Ishikawa (cell line): ENCODE measurements around the gene RGS2.

Experiments
- CEBPB ChIP-seq: IDR thresholded peaks from 2 replicates; pipeline ENCODE4 v1.6.1; 2012
- CREB1 ChIP-seq: IDR thresholded peaks from 2 replicates; pipeline ENCODE4 v1.6.1; 2012; ENCODE audit warnings: low read depth
- EGR1 ChIP-seq: IDR thresholded peaks from 2 replicates; pipeline ENCODE4 v1.6.1; 2012
- EP300 ChIP-seq: IDR thresholded peaks from 2 replicates; pipeline ENCODE4 v1.6.1; 2012; ENCODE audit warnings: borderline replicate concordance
- MAX ChIP-seq: IDR thresholded peaks from 2 replicates; pipeline ENCODE4 v1.6.1; 2012
- NFIC ChIP-seq: IDR thresholded peaks from 2 replicates; pipeline ENCODE4 v1.6.1; 2012
- RAD21 ChIP-seq: IDR thresholded peaks from 2 replicates; pipeline ENCODE4 v1.6.1; 2012; ENCODE audit warnings: low read depth
- REST ChIP-seq: IDR thresholded peaks from 2 replicates; pipeline ENCODE4 v1.6.1; 2012; ENCODE audit warnings: low read depth, mild to moderate bottlenecking
- TAF1 ChIP-seq: IDR thresholded peaks from 2 replicates; pipeline ENCODE4 v1.6.1; 2012; ENCODE audit warnings: low read depth, mild to moderate bottlenecking
- TCF12 ChIP-seq: IDR thresholded peaks from 2 replicates; pipeline ENCODE4 v1.6.1; 2012; ENCODE audit warnings: low read depth
- YY1 ChIP-seq: IDR thresholded peaks from 2 replicates; pipeline ENCODE4 v1.6.1; 2012; ENCODE audit warnings: low read depth

DNA sequence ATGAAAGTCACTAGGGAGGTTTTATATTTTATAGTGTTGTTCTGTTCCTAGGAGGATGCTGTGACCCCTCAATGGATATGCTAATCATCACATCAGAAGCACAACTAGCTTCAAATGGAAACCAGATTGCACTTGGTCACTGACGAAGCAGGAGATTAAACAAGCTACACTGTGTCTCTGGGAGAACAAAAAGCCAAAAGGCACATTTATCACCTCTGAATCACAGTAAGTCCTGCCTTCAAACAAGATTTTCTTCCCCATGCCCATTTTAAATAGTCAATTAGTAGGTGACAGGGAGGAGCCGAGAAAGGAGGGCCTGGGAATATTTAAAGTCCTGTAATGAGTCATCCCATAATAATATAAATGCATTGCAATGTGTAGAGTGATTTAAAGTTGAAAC, 38.1 kb downstream of the RGS2 start:
- TF ChIP-seq EGR1 (no peak), CEBPB (no peak), EP300 (no peak), TAF1 (no peak), REST (no peak), YY1 (no peak), RAD21 (no peak), MAX (no peak), CREB1 (no peak), NFIC (no peak), TCF12 (no peak)
